Neuron (in vitro differentiated cells): ENCODE results near the gene FOXD4L1.
"Not testable (repeated sequence)": the region's sequence is repeated elsewhere in the genome, so short reads cannot be mapped to it uniquely, and the experiment has no call there.

ENCODE experiments used
- H2AFZ ChIP-seq: one replicate; pipeline ENCODE4 v1.6.1; 2013; ENCODE audit warnings: low read depth, mild to moderate bottlenecking, inconsistent platforms, low read length, moderate library complexity
- H3K27me3 ChIP-seq: one replicate; pipeline ENCODE4 v1.6.1; 2013; ENCODE audit warnings: low read length; ENCODE audit not compliant: insufficient read depth
- H3K36me3 ChIP-seq: one replicate; pipeline ENCODE4 v1.6.1; 2013; ENCODE audit warnings: low read length; ENCODE audit not compliant: insufficient read depth
- H3K4me1 ChIP-seq: one replicate; pipeline ENCODE4 v1.6.1; 2013; ENCODE audit warnings: low read length; ENCODE audit not compliant: insufficient read depth
- H3K4me3 ChIP-seq: 2 replicates; pipeline ENCODE4 v1.5.1; 2013; ENCODE audit warnings: mild to moderate bottlenecking, low read length, moderate library complexity
- H3K9me3 ChIP-seq: one replicate; pipeline ENCODE4 v1.6.1; 2013; ENCODE audit warnings: low read length

The FOXD4L1 gene

GRCh38 chr2:113498365-113498764 lies at the start of gene FOXD4L1:
TSS of gene FOXD4L1 (plus strand) at chr2:113498665. CDS start at chr2:113499257, 592 bp downstream.
- not testable (repeated sequence) for H3K4me3 ChIP-seq, H3K9me3 ChIP-seq, H2AFZ ChIP-seq, H3K36me3 ChIP-seq, H3K4me1 ChIP-seq
- peaks cover 14% of the 10 kb centered on the region for H3K27me3 ChIP-seq

- H3K4me1 ChIP-seq, H2AFZ ChIP-seq, H3K9me3 ChIP-seq, H3K27me3 ChIP-seq, H3K4me3 ChIP-seq, H3K36me3 ChIP-seq: not testable (repeated sequence)
These were observed 32.7 kb upstream of the FOXD4L1 start for GRCh38 chr2:113465770-113466169.

GRCh38 chr2:113476688-113477368 lies 21.6 kb upstream of the FOXD4L1 start:
- not testable (repeated sequence) for H3K4me3 ChIP-seq, H3K9me3 ChIP-seq, H3K4me1 ChIP-seq, H3K36me3 ChIP-seq, H2AFZ ChIP-seq, H3K27me3 ChIP-seq

GRCh38 chr2:113496527-113496926 lies 1.9 kb upstream of the FOXD4L1 start:
- H2AFZ ChIP-seq: not testable (repeated sequence)

GRCh38 chr2:113499019-113499885 lies 787 bp downstream of the FOXD4L1 start:
- H3K27me3 ChIP-seq: peaks cover 18% of the 10 kb centered on the region
- H3K4me1 ChIP-seq, H3K36me3 ChIP-seq, H2AFZ ChIP-seq, H3K9me3 ChIP-seq, H3K4me3 ChIP-seq: not testable (repeated sequence)

More at GRCh38 chr2:113496527-113496926, 1.9 kb upstream of the FOXD4L1 start:
- H3K9me3 ChIP-seq, H3K36me3 ChIP-seq, H3K27me3 ChIP-seq, H3K4me3 ChIP-seq, H3K4me1 ChIP-seq: not testable (repeated sequence)

- not testable (repeated sequence) for H3K4me3 ChIP-seq, H3K4me1 ChIP-seq, H3K9me3 ChIP-seq, H3K36me3 ChIP-seq, H2AFZ ChIP-seq
- H3K27me3 ChIP-seq: peaks cover 20% of the 10 kb centered on the region
These were observed 1.6 kb downstream of the FOXD4L1 start for GRCh38 chr2:113499886-113500722.

- H2AFZ ChIP-seq, H3K9me3 ChIP-seq, H3K4me1 ChIP-seq, H3K4me3 ChIP-seq, H3K36me3 ChIP-seq: not testable (repeated sequence)
- H3K27me3 ChIP-seq: peaks cover 20% of the 10 kb centered on the region
These were observed 2.2 kb downstream of the FOXD4L1 start for GRCh38 chr2:113500723-113501038.

GRCh38 chr2:113502216-113503093 lies 4.0 kb downstream of the FOXD4L1 start:
- not testable (repeated sequence) for H3K36me3 ChIP-seq, H3K9me3 ChIP-seq
- H3K27me3 ChIP-seq: peaks cover 21% of the 10 kb centered on the region

GRCh38 chr2:113503094-113504042 lies 4.9 kb downstream of the FOXD4L1 start:
- H3K9me3 ChIP-seq, H3K4me1 ChIP-seq, H3K36me3 ChIP-seq, H2AFZ ChIP-seq: not testable (repeated sequence)
- H3K27me3 ChIP-seq: peaks cover 26% of the 10 kb centered on the region
- peak overlapping the region; percentile 42 for H3K4me3 ChIP-seq

More at GRCh38 chr2:113502216-113503093, 4.0 kb downstream of the FOXD4L1 start:
- H3K4me3 ChIP-seq: peak overlapping the region; percentile 42
- H3K4me1 ChIP-seq, H2AFZ ChIP-seq: not testable (repeated sequence)

- peaks cover 29% of the 10 kb centered on the region for H3K27me3 ChIP-seq
These were observed 5.6 kb downstream of the FOXD4L1 start for GRCh38 chr2:113504081-113504480.

GRCh38 chr2:113507394-113508140 lies 9.1 kb downstream of the FOXD4L1 start:
- H3K9me3 ChIP-seq, H3K36me3 ChIP-seq, H2AFZ ChIP-seq, H3K4me1 ChIP-seq, H3K4me3 ChIP-seq: not testable (repeated sequence)
- peaks cover 21% of the 10 kb centered on the region for H3K27me3 ChIP-seq

More at GRCh38 chr2:113504081-113504480, 5.6 kb downstream of the FOXD4L1 start:
- not testable (repeated sequence) for H3K4me1 ChIP-seq, H3K36me3 ChIP-seq, H2AFZ ChIP-seq, H3K9me3 ChIP-seq, H3K4me3 ChIP-seq
